HFF-Myc (cell line): ENCODE results near the gene TRAPPC6A.
"Not testable (repeated sequence)": the region's sequence is repeated elsewhere in the genome, so short reads cannot be mapped to it uniquely, and the experiment has no call there.

ENCODE experiments used
- DNase-seq: peaks from one replicate; pipeline ENCODE4 v3.0.0-alpha.2; 2011; ENCODE audit warnings: low read depth; ENCODE audit errors: extremely low read depth
- H3K4me3 ChIP-seq: replicated peaks from 2 replicates; pipeline ENCODE4 v1.5.1; 2011; ENCODE audit warnings: low read depth, mild to moderate bottlenecking, control low read depth, low read length
- CTCF ChIP-seq: IDR thresholded peaks from 2 replicates; pipeline ENCODE4 v1.5.1; 2012; ENCODE audit warnings: mild to moderate bottlenecking, low read depth, low read length, control low read depth; ENCODE audit errors: missing control alignments

Gene TRAPPC6A

GRCh38 chr19:45122832-45123231 is 55.2 kb downstream of the TRAPPC6A start:
- H3K4me3 ChIP-seq = no peak overlapping the region

GRCh38 chr19:45121827-45122345 is 56.2 kb downstream of the TRAPPC6A start:
- no peak for TF ChIP-seq CTCF
- H3K4me3 ChIP-seq = no peak overlapping the region
- no peak for DNase-seq

More at GRCh38 chr19:45122832-45123231, 55.2 kb downstream of the TRAPPC6A start:
- no peak for DNase-seq
- TF ChIP-seq CTCF = no peak

GRCh38 chr19:45119582-45119981 is 58.5 kb downstream of the TRAPPC6A start:
- no peak overlapping the region for H3K4me3 ChIP-seq
- DNase-seq = no peak
- no peak for TF ChIP-seq CTCF

GRCh38 chr19:45118591-45119355 is 59.3 kb downstream of the TRAPPC6A start:
- not testable (repeated sequence) for DNase-seq, H3K4me3 ChIP-seq

- DNase-seq = no peak
- H3K4me3 ChIP-seq = no peak overlapping the region
- TF ChIP-seq CTCF = no peak
Measured at GRCh38 chr19:45118106-45118505, 59.9 kb downstream of the TRAPPC6A start.

- no peak for DNase-seq
- H3K4me3 ChIP-seq = no peak overlapping the region
- no peak for TF ChIP-seq CTCF
Measured at GRCh38 chr19:45117671-45118070, 60.4 kb downstream of the TRAPPC6A start.

GRCh38 chr19:45117167-45117594 is 60.9 kb downstream of the TRAPPC6A start:
- no peak for TF ChIP-seq CTCF
- H3K4me3 ChIP-seq = no peak overlapping the region
- no peak for DNase-seq
